ENCODE results near the gene SEMA5B.

Gene SEMA5B

GRCh38 chr3:123018683-123019082, 8.9 kb downstream of the SEMA5B start:
- H3K36me3 ChIP-seq (ENCODE audit: control insufficient read depth, insufficient read depth, low read length), result no peaks in the 10 kb centered on the region
- no peak overlapping the region for H3K4me3 ChIP-seq (ENCODE audit: low read length)
- H3K9me3 ChIP-seq (ENCODE audit: control insufficient read depth, low read length), result no peaks in the 10 kb centered on the region
- H3K9ac ChIP-seq (ENCODE audit: low read length), result no peak overlapping the region
- H3K27me3 ChIP-seq (ENCODE audit: control insufficient read depth, insufficient read depth, low read length), result peaks cover 9% of the 10 kb centered on the region
- H3K4me1 ChIP-seq (ENCODE audit: control insufficient read depth, insufficient read depth, low read length), result no peaks in the 10 kb centered on the region

GRCh38 chr3:123015596-123015995, 12.0 kb downstream of the SEMA5B start:
- Histone ChIP-seq H3K4me3 (ENCODE audit: low read length) (no peak overlapping the region), H3K36me3 (ENCODE audit: control insufficient read depth, insufficient read depth, low read length) (no peaks in the 10 kb centered on the region), H3K9ac (ENCODE audit: low read length) (no peak overlapping the region), H3K27me3 (ENCODE audit: control insufficient read depth, insufficient read depth, low read length) (peaks cover 10% of the 10 kb centered on the region), H3K9me3 (ENCODE audit: control insufficient read depth, low read length) (no peaks in the 10 kb centered on the region), H3K4me1 (ENCODE audit: control insufficient read depth, insufficient read depth, low read length) (no peaks in the 10 kb centered on the region)

DNA sequence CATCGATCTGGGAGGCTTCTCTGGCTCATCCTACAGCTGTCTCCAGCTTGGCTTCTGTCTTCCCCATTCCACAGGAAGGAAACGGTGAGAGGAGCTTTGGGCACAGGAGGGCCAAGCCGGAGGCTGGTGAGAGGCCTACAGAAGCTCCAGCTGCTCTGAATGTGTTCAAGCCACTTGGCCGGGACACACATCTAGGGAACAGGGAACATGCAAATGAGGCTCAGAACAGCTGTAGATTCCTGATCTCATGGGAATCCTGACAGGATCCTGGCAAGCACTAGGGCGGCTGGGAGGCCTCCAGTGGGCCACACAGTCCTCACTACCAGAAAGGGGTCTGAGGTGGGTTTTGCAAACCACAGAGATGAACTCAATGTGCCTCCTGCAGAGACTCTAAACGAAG, 13.7 kb downstream of the SEMA5B start:
- Histone ChIP-seq H3K9me3 (ENCODE audit: control insufficient read depth, low read length) (no peaks in the 10 kb centered on the region), H3K4me3 (ENCODE audit: low read length) (no peak overlapping the region), H3K36me3 (ENCODE audit: control insufficient read depth, insufficient read depth, low read length) (no peaks in the 10 kb centered on the region), H3K4me1 (ENCODE audit: control insufficient read depth, insufficient read depth, low read length) (no peaks in the 10 kb centered on the region), H3K9ac (ENCODE audit: low read length) (no peak overlapping the region), H3K27me3 (ENCODE audit: control insufficient read depth, insufficient read depth, low read length) (peaks cover 11% of the 10 kb centered on the region)

- Histone ChIP-seq H3K36me3 (ENCODE audit: control insufficient read depth, insufficient read depth, low read length) (no peaks in the 10 kb centered on the region), H3K9me3 (ENCODE audit: control insufficient read depth, low read length) (no peaks in the 10 kb centered on the region), H3K4me3 (ENCODE audit: low read length) (no peak overlapping the region), H3K4me1 (ENCODE audit: control insufficient read depth, insufficient read depth, low read length) (no peaks in the 10 kb centered on the region), H3K9ac (ENCODE audit: low read length) (no peak overlapping the region), H3K27me3 (ENCODE audit: control insufficient read depth, insufficient read depth, low read length) (peaks cover 12% of the 10 kb centered on the region)
Observed at GRCh38 chr3:123012652-123013051, 14.9 kb downstream of the SEMA5B start.

- Histone ChIP-seq H3K4me1 (ENCODE audit: control insufficient read depth, insufficient read depth, low read length) (no peaks in the 10 kb centered on the region), H3K9me3 (ENCODE audit: control insufficient read depth, low read length) (no peaks in the 10 kb centered on the region), H3K4me3 (ENCODE audit: low read length) (no peak overlapping the region)
Observed at GRCh38 chr3:123011447-123011846, 16.1 kb downstream of the SEMA5B start.

GRCh38 chr3:123008840-123009239, 18.7 kb downstream of the SEMA5B start:
- H3K9ac ChIP-seq (ENCODE audit: low read length), result no peak overlapping the region
- no peaks in the 10 kb centered on the region for H3K9me3 ChIP-seq (ENCODE audit: control insufficient read depth, low read length)
- H3K27me3 ChIP-seq (ENCODE audit: control insufficient read depth, insufficient read depth, low read length), result peaks cover 15% of the 10 kb centered on the region
- no peaks in the 10 kb centered on the region for H3K4me1 ChIP-seq (ENCODE audit: control insufficient read depth, insufficient read depth, low read length)
- H3K36me3 ChIP-seq (ENCODE audit: control insufficient read depth, insufficient read depth, low read length), result no peaks in the 10 kb centered on the region
- no peak overlapping the region for H3K4me3 ChIP-seq (ENCODE audit: low read length)

More at GRCh38 chr3:123011447-123011846, 16.1 kb downstream of the SEMA5B start:
- Histone ChIP-seq H3K27me3 (ENCODE audit: control insufficient read depth, insufficient read depth, low read length) (peaks cover 15% of the 10 kb centered on the region), H3K9ac (ENCODE audit: low read length) (peak overlapping the region; percentile 5), H3K36me3 (ENCODE audit: control insufficient read depth, insufficient read depth, low read length) (no peaks in the 10 kb centered on the region)

GRCh38 chr3:123006609-123007008, 21.0 kb downstream of the SEMA5B start:
- H3K9me3 ChIP-seq (ENCODE audit: control insufficient read depth, low read length), result no peaks in the 10 kb centered on the region
- no peak overlapping the region for H3K9ac ChIP-seq (ENCODE audit: low read length)
- no peak overlapping the region for H3K4me3 ChIP-seq (ENCODE audit: low read length)

DNA sequence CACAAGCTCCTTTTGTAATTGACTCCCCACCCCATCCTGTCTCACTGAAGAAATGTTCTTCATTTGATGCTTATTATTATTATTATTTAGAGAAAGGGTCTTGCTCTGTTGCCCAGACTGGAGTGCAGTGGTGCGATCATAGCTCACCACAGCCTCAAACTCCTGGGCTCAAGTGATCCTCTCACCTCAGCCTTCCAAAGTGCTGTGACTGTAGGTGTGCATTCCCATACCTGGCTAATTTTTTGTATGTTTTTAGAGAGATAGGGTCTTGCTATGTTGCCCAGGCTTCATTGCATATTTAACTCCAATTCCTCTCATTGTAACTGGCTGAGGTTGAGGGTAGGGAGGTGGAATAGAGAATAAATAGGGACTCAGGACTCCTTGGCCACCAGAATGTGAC, 22.3 kb downstream of the SEMA5B start:
- no peaks in the 10 kb centered on the region for H3K4me1 ChIP-seq (ENCODE audit: control insufficient read depth, insufficient read depth, low read length)
- H3K36me3 ChIP-seq (ENCODE audit: control insufficient read depth, insufficient read depth, low read length), result no peaks in the 10 kb centered on the region
- no peaks in the 10 kb centered on the region for H3K9me3 ChIP-seq (ENCODE audit: control insufficient read depth, low read length)
- peaks cover 21% of the 10 kb centered on the region for H3K27me3 ChIP-seq (ENCODE audit: control insufficient read depth, insufficient read depth, low read length)
- H3K4me3 ChIP-seq (ENCODE audit: low read length), result no peak overlapping the region
- no peak overlapping the region for H3K9ac ChIP-seq (ENCODE audit: low read length)

More at GRCh38 chr3:123006609-123007008, 21.0 kb downstream of the SEMA5B start:
- no peaks in the 10 kb centered on the region for H3K36me3 ChIP-seq (ENCODE audit: control insufficient read depth, insufficient read depth, low read length)
- no peaks in the 10 kb centered on the region for H3K4me1 ChIP-seq (ENCODE audit: control insufficient read depth, insufficient read depth, low read length)
- peaks cover 18% of the 10 kb centered on the region for H3K27me3 ChIP-seq (ENCODE audit: control insufficient read depth, insufficient read depth, low read length)

DNA sequence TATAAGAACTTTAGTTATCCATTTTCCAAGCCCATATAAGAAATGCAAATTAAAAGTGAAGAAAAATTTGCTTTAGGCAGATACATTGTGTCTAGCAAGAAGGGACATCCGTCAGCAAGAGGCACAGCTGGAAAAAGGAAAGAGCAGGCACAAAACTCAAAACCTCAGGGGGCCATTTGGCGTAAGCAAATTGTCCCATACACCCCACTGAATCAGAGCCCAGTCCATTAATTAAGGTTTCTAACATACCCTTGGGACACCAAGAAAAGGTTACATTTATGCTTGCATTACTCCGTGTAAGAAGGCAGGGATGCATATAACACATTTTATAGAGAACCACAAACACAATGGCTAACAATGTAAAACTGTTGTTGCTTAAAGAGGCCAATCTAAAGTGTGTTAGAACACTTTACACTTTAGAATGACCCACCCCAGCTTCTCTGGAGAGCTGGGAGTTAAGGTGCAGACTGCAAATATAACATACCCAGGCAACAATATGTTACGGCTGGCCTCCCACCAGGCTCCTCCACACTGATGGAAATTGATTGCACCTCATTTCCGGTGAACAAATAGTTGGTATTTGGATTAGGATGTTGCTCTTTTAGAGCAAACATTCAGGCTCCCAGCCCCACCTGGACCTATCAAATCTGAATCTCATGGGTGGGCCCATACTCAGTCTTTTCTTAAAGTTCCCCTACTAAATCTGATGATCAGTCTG, 23.2 kb downstream of the SEMA5B start:
- Histone ChIP-seq H3K9me3 (ENCODE audit: control insufficient read depth, low read length) (no peaks in the 10 kb centered on the region), H3K4me1 (ENCODE audit: control insufficient read depth, insufficient read depth, low read length) (no peaks in the 10 kb centered on the region), H3K36me3 (ENCODE audit: control insufficient read depth, insufficient read depth, low read length) (no peaks in the 10 kb centered on the region), H3K4me3 (ENCODE audit: low read length) (no peak overlapping the region), H3K27me3 (ENCODE audit: control insufficient read depth, insufficient read depth, low read length) (peaks cover 21% of the 10 kb centered on the region), H3K9ac (ENCODE audit: low read length) (no peak overlapping the region)

DNA sequence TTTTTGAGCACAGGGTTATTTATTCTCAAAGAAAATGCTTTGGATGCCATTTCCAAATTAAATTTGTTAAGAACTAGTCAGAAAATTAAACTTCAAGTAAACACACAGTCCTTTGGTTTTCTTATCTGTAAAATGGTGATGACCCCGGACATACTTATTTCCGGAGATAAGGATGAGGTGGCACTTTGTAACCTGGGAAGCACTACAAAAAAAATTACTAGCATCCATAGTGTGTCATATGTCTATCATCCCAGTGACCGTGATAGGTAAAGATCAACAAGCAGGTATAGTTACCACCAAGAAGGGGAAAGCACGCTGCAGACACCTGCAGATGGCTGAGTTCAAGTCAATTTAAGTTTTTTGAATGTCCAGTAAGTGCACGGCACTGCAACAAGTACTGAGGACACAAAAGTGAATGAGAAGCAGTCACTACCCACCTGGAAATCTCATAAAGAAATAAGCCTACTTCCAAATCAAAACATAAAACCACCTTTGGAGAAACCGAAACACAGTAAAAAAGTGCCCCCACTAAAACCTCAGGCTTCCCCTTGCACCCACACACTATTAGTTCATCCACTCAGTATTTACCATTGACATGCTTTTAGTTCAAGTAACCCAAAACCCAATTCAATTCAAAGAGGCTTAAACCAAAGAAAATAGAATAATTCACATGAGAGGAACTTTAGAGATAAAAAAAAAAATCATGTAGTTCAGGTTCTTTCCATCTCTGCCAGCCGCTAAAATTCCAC, 24.6 kb downstream of the SEMA5B start:
- no peaks in the 10 kb centered on the region for H3K4me1 ChIP-seq (ENCODE audit: control insufficient read depth, insufficient read depth, low read length)
- no peak overlapping the region for H3K9ac ChIP-seq (ENCODE audit: low read length)
- no peaks in the 10 kb centered on the region for H3K9me3 ChIP-seq (ENCODE audit: control insufficient read depth, low read length)
- no peak overlapping the region for H3K4me3 ChIP-seq (ENCODE audit: low read length)
- H3K36me3 ChIP-seq (ENCODE audit: control insufficient read depth, insufficient read depth, low read length), result no peaks in the 10 kb centered on the region
- H3K27me3 ChIP-seq (ENCODE audit: control insufficient read depth, insufficient read depth, low read length), result peaks cover 17% of the 10 kb centered on the region

- H3K36me3 ChIP-seq (ENCODE audit: control insufficient read depth, insufficient read depth, low read length), result no peaks in the 10 kb centered on the region
- no peaks in the 10 kb centered on the region for H3K9me3 ChIP-seq (ENCODE audit: control insufficient read depth, low read length)
- no peak overlapping the region for H3K4me3 ChIP-seq (ENCODE audit: low read length)
- H3K4me1 ChIP-seq (ENCODE audit: control insufficient read depth, insufficient read depth, low read length), result no peaks in the 10 kb centered on the region
- peaks cover 17% of the 10 kb centered on the region for H3K27me3 ChIP-seq (ENCODE audit: control insufficient read depth, insufficient read depth, low read length)
- H3K9ac ChIP-seq (ENCODE audit: low read length), result no peak overlapping the region
Observed at GRCh38 chr3:123002100-123002748, 25.3 kb downstream of the SEMA5B start.

- Histone ChIP-seq H3K9ac (ENCODE audit: low read length) (no peak overlapping the region), H3K27me3 (ENCODE audit: control insufficient read depth, insufficient read depth, low read length) (peaks cover 13% of the 10 kb centered on the region), H3K9me3 (ENCODE audit: control insufficient read depth, low read length) (no peaks in the 10 kb centered on the region), H3K4me1 (ENCODE audit: control insufficient read depth, insufficient read depth, low read length) (no peaks in the 10 kb centered on the region), H3K4me3 (ENCODE audit: low read length) (no peak overlapping the region), H3K36me3 (ENCODE audit: control insufficient read depth, insufficient read depth, low read length) (no peaks in the 10 kb centered on the region)
Observed at GRCh38 chr3:122998856-122999255, 28.7 kb downstream of the SEMA5B start.
